AG08396 (cell line): ENCODE data around the gene PKP4.
A peak's percentile ranks its signal among the peaks of the same experiment; 100 is the strongest.
"Not testable (repeated sequence)": the region's sequence is repeated elsewhere in the genome, so short reads cannot be mapped to it uniquely, and the experiment has no call there.

Experiments
- DNase-seq: peaks from one replicate; pipeline ENCODE4 v3.0.0; 2012; ENCODE audit warnings: low spot score, mixed read lengths

The PKP4 gene, protein sequence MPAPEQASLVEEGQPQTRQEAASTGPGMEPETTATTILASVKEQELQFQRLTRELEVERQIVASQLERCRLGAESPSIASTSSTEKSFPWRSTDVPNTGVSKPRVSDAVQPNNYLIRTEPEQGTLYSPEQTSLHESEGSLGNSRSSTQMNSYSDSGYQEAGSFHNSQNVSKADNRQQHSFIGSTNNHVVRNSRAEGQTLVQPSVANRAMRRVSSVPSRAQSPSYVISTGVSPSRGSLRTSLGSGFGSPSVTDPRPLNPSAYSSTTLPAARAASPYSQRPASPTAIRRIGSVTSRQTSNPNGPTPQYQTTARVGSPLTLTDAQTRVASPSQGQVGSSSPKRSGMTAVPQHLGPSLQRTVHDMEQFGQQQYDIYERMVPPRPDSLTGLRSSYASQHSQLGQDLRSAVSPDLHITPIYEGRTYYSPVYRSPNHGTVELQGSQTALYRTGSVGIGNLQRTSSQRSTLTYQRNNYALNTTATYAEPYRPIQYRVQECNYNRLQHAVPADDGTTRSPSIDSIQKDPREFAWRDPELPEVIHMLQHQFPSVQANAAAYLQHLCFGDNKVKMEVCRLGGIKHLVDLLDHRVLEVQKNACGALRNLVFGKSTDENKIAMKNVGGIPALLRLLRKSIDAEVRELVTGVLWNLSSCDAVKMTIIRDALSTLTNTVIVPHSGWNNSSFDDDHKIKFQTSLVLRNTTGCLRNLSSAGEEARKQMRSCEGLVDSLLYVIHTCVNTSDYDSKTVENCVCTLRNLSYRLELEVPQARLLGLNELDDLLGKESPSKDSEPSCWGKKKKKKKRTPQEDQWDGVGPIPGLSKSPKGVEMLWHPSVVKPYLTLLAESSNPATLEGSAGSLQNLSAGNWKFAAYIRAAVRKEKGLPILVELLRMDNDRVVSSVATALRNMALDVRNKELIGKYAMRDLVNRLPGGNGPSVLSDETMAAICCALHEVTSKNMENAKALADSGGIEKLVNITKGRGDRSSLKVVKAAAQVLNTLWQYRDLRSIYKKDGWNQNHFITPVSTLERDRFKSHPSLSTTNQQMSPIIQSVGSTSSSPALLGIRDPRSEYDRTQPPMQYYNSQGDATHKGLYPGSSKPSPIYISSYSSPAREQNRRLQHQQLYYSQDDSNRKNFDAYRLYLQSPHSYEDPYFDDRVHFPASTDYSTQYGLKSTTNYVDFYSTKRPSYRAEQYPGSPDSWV

DNA sequence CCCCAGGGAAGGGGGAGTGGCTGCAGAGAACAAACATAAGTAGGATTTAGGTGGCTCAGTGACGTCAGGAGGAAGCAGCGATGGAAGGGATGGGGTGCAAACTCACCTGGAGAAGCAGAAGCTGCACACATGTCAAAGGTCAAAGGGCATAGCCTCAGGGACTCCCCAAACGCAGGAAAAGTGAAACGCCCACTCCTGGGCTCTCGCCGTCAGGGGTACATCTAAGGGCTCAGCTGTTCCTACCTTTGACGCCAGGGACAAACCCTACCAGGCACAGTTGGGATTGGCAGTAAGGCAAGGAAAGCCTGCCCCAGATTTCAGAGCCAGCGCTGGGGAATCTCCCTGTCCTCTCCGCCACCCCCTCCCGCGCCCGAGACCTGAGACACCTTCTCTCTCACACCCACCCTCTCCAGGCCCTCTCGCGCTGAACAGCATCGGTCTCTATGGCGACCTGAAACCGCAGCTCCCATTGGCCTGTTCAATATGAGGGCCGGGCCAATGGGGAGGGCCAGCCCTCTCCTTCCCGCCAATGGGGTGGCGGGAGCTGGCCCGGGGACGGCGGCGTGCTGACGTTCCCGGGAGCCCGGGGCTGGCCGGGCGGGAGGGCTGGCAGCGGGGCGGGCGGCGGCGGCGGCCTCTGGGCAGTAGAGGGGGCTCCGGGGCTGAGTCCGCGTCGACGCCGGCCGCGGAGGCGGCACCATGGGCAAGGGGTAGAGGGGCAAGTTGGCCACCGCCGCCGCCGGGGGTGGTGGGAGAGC is at the start of gene PKP4, which contains the start of gene CCDC148:
Gene PKP4, plus strand, starts transcription at position 644 of the 758 bp plus-strand sequence. CDS start 76,233 bp downstream, outside the sequence.
Gene CCDC148, minus strand, starts transcription at position 445 of the 758 bp plus-strand sequence. Its CDS starts 314 bp downstream, at position 131.
- DNase-seq = peak; percentile 97

- DNase-seq = no peak
Observed at GRCh38 chr2:158407031-158407430, 49.7 kb upstream of the PKP4 start.

DNA sequence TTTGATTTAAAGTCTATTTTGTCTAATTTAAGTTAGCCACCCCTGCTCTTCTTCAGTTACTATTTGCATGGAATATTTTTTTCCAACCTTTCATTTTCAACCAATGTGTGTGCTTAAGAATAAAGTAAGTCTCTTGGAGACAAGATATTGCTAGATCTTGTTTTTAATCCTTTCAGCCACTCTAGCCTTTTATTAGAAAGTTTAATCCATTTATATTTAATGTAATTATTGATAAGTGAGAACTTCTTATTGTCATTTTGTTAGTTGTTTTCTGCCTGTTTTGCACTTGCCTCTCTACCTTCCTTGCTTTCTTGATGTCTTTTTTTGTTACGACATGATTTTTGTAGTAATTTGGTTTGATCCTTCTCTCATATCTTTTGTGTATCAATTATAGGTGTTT is 46.6 kb upstream of the PKP4 start:
- no peak for DNase-seq

- no peak for DNase-seq
Observed at GRCh38 chr2:158411748-158412147, 45.0 kb upstream of the PKP4 start.

- DNase-seq = peak; percentile 23
Observed at GRCh38 chr2:158412206-158412605, 44.5 kb upstream of the PKP4 start.

- DNase-seq = no peak
Observed at GRCh38 chr2:158413581-158413980, 43.2 kb upstream of the PKP4 start.

- DNase-seq = peak; percentile 52
Observed at GRCh38 chr2:158414538-158414937, 42.2 kb upstream of the PKP4 start.

- DNase-seq = no peak
Observed at GRCh38 chr2:158432117-158432516, 24.6 kb upstream of the PKP4 start.

GRCh38 chr2:158433716-158434115 is 23.0 kb upstream of the PKP4 start:
- not testable (repeated sequence) for DNase-seq

GRCh38 chr2:158439062-158439461 is 17.7 kb upstream of the PKP4 start:
- not testable (repeated sequence) for DNase-seq

- no peak for DNase-seq
Observed at GRCh38 chr2:158443606-158444005, 13.1 kb upstream of the PKP4 start.

DNA sequence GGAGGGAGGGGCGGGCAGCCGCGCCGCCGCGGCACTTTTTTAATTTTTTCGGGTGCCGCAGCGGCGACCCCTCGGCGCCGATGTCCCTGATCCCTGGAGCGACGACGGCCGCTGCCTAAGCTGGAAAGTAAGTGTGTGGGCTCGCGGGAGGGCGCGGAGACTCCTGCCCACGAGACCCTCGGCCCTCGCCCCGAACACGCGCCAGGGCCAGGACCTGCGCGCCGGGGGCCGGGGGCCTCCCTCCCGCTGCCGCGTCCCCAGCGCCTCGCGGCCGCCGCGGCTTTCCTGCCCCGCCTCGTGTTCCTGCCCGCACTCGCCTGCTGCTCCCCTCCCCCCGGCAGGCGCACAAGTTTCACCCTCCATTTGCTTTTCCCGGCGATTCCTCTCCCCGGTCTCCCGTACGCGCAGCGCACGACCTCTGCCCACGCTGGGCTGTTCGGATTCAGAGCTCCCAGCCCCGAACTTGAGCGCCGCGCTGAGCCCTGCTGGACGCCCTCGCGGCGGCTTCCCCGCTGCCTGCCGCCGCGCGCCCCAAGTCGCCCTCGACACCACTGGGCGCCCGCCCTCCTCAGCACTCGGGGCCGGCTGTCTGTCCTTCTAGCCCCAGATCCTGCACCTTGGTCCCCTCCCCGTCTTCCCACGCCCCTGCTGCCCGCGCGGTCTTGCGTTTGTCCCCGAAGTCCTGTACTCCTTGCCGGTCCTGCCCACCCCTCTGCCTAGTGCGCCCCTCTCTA is 507 bp downstream of the PKP4 start:
- peak; percentile 74 for DNase-seq

DNA sequence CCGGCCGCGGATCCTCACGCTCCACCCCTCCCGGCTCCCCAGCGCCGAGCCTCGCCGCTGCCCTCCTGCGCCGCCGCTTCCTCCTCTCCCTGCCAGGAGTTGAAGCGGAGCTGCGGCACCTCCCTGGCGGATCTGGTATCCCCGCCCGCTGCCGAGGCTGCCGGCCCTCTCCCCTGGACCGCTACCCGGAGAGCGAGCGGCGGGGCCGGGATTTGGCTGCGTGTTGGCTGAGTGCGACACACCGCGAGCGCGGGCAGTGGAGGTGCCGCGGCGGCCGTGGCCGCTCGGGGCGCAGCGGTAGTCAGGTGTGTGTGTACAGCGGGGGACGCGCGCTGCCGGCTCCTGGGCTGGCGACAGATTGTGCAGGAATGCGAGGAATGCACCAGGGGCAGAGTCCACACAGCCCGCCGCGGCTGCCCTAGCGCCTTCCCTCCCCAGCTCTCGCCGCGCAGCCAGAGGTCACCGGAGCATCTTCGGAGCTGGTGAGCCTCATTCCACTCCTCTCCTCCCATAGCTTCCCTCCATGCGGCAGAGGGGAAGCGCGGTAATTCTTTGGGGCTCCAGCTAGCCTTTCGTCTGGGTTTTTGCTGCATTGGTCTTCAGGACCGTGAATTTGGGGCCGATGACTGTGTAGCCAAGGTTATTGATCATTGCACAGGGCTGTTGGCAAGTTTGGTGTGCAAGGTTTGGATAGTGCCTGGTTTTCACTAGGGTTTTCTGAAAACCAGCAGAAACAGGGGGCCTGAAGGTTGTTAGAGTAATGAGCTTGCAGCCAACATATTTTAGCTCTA is 1.3 kb downstream of the PKP4 start:
- DNase-seq = peak; percentile 79

GRCh38 chr2:158458617-158458920 is 1.8 kb downstream of the PKP4 start:
- DNase-seq = no peak

GRCh38 chr2:158459161-158460003 is 2.6 kb downstream of the PKP4 start:
- no peak for DNase-seq

GRCh38 chr2:158460632-158461297 is 4.0 kb downstream of the PKP4 start:
- DNase-seq = no peak

DNA sequence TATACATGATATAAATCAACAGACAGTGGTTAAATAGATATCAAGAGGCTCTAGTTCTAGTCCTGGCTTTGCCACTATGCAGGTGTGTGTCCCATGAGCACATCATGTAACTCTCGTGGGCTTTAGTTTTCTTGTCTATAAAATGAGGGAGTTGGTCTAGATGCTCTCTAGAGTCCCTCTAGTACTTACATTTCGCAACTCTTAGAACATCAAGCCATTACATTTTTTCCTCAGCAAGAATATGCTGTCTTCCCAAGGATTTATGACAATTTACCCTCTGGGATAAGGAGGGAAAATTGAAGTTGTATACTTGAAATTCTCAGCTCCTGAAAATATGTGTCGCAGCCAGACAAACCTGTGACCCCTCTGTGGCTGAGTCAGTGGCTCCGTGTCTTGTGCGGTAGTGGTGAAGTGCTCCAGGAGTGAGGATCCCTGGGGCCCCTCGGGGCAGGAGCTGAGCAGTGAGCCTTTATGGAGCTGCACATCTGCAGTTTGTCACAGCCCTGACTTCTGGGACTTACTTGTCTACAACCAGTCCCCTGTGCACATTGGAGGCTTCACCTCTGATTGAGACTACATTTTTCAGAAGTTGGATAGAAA is 6.8 kb downstream of the PKP4 start:
- DNase-seq = no peak
